LHCN-M2 (cell line): ENCODE results near the gene AEN. TPM values are rescaled to one million over a fixed set of nuclear protein-coding genes. Genes with fewer than 3 reads are reported as not detected.
"Not testable (repeated sequence)": the region's sequence is repeated elsewhere in the genome, so short reads cannot be mapped to it uniquely, and the experiment has no call there.

Experiments
- DNase-seq: peaks from one replicate; pipeline ENCODE4 v3.0.0-alpha.2; 2012; ENCODE audit warnings: low read depth
- total RNA-seq: library from RNA; depleted of rRNA; stranded (reverse); fragments of >200 nt; gene quantifications from 2 replicates; pipeline ENCODE4 v1.2.3, GENCODE V29; 2014

AEN gene
- total RNA-seq, 1 experiment from 2014 or later: 82.2 TPM

DNA sequence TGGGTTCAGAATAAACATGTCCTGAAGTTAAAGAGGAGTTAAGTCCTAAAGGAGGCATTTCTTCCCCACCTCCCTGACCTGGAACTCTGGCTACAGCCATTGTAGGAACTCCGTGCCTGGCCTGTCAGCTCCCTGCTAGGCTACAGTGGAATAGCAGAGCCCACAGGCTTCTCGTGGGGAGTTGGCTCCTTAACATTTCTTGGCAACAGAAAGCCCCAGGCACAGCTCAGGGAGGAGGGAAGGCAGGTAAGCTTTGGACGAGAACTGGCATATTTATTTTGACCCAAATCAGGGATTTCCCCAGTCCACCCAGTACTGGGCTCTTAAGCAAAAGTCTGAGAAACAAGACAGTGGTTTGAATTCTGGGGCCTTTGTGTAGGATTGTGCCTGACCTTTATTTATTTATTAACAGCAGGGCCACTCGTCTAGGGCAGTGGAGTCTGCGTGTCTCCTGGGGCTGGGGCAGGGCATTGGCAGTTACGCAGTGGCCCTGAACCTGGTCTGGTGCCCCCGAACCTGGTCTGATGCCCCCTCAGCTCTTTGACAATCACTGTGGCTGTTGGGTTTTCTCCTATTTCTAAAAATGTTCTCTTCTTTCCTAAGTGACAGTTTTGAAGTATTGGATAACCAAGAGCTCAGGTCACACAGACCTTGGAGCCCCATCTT is 9.8 kb downstream of the AEN start:
- DNase-seq: no peak

DNA sequence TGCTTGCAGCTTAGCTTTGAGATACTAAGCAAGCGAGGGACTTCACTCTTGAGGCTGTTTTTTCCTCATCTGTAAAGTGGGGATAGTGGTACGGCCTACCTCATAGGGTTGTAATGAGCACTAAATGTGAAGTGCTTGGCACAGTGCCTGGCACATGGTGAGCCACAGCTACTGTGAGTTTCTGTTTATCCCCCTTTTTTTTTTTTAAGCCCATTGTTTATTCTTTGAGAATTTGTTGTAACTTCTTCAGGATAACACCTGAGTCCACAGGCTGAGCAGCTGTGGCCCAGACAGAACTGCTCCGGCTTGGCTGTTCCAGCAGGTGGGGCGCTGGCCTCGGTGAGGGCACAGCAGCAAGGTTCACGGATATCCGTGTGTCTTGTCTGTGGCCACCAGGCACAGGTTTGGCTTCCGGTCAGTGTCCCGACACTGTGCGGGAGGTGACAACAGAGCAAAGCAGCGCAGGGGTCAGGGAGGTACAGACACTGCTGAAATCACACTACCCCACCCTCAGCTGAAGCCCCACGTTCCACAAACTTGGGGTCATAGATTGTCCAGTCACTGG is 10.4 kb downstream of the AEN start:
- DNase-seq: no peak

DNA sequence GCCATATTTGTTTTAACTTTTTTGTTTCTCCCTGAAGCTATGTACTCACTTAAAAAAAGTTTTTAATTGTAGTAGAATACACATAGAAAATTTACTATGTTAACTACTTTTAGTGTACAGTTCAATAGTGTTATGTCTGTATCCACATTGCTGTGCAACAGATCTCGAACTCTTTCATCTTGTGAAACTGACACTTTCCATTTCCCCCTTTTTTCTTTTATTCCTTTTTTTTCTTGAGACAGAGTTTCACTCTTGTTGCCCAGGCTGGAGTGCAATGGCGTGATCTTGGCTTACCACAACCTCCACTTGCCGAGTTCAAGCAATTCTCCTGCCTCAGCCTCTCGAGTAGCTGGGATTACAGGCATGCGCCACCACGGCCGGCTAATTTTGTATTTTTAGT is 11.7 kb downstream of the AEN start:
- DNase-seq: not testable (repeated sequence)

DNA sequence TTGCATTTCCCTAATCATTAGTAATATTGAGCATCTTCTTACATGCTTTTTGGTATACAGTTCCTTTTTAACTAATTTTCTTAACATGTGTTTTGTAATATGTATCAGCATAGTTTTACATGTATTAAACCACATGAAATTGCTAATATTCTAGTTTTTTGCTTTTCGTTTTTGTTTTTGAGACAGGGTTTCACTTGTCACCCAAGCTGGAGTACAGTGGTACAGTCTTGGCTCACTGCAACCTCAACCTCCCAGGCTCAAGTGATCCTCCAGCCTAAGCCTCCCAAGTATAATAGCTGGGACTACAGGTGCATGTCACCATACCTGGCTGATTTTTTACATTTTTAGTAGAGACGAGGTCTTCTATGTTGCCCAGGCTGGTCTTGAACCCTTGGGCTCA is 13.3 kb downstream of the AEN start:
- no peak for DNase-seq

DNA sequence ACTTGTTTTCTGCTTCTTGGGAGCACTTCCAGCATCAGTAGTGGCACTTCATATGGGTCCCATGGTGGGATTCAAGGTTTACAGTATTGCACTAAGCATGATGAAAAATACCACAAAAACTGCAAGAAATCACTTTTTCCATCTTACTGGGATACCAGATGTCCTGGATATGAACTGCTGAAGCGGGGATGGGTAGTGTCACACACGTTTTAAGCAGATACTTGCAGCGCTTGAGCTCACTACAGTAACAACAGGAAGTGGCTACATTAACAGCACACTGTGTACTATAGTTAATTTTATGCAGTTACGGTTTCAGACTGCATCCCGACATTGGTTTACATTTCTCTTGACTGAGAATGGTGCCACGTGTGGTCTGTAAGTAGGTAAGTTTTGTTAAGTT is 14.2 kb downstream of the AEN start:
- DNase-seq: no peak

DNA sequence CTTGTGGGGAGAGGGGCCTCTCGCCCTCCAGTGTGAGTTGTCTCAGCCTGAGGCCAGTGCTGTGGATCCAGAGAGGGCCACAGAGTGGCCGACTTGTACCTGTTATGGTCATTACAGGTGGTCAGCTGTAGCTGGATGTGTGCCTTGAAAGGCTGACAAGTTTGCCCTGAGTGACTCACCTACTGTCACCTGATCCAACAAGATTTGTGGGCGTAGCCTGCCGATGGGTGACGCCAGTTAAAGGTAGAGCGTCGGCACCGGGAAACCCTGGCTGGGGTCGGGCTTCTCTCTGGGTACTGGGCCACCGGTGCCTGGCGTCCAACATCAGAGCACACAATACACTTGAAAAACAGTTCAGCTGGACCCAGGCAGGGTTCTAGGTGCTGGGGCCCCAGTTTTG is 14.9 kb downstream of the AEN start:
- no peak for DNase-seq

DNA sequence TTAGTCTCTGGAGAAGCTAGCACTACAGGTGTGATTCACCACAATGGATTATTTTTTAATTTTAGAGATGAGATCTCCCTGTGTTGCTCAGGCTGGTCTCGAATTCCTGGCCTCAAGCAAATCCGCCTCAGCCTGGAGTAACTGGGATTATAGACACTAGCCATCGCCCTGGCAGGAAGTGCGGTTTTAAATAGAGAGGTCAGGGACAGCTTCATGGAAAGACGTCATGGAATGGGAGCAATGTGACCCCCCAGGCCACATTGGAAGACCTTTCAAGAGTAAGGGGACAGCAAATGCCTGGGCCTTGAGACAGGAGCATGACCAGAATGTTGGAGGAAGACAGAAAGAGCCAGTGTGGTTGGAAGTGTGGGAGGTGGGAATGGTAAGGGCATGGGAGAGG is 15.5 kb downstream of the AEN start:
- no peak for DNase-seq

DNA sequence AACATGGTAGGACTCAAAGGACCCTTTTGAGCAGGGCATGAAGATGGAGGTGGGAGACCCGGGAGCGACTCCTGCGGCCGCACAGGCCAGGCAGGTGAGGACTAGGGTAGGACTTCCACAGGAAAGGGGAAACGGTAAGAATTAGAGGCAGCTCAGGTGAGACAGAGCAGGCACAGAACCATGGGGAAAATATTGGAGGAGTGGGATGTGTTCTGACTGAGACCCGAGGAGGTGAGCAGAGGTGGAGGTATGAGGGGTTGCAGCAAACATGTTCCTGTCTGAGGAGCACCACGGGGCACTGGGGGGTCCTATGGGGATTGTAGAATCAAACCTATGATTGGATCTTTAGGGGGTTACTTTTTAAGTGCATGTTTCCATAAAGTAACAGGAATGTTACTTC is 16.3 kb downstream of the AEN start:
- no peak for DNase-seq

DNA sequence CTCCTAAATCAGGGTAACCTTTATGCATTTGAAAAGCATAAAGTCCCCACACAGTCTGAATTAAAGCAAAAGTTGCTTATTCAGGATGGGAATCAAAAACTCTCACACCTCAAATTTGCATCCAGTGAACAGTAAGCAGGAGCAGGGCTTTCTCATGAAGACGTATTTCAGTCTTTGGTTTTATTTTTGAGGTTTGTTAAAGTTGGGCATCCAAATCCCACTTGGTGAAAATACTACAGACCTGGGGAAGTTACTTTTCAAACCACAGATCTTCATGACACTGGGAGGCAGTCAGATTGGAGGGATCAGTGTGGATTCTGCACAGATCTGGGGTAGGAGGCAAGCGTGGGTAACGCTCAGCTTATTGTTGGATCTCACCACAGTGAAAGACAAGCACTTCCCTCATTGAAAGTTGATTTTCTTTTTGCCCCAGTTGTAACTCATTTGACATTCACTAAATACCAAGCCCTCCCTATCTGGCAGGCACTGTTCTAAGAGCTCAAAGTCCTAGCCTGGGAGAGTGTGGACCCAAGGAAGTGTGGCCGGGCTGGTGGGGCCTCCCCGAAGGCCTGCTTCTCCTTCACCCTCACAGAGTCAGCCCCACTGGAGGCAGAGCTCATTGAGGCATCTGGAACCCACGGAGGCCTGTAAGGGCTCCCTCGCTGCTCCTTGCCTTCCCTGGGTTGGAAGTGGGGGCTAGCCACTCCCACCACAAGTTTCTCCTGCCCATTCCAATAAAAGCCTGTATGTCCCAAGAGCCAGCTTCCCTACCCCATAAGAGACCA is 16.9 kb downstream of the AEN start:
- DNase-seq: no peak

DNA sequence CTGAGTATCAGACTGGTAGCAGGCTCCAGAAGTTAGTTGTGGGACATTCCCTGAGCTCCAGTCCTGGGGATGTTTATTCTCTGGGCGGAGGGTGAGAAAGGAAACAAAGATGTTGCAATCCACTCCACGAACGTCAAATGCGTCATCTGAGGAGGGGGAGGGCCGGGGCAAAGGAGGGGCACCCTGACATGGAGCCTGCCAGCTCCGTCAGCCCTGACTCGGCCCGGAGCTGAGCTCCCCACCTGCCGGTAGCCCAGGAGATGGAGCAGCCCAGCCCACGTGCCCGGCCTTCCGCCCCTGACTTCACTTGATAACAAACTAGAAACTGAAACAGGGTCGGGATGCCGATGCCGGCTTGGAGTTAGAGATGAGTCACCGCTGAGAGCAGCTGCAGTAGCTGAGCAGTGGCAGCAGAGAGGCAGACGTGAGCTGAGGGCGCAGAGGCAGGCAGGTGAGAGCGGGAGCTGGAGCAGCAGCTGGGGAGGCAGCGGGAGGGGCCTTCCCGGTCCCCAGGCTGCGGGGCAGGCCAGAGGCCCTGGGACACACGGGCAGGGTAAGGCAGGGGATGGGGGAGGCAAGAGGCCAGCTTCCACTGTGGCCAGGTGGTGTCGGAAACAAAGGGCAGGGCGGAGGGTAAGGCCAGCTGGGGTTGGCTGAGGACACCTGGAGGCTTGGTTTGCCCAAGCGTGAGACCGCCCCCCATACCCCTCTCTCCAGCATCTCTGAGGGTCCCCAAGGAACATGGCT is 17.7 kb downstream of the AEN start, which contains the start of gene ISG20:
Gene ISG20, plus strand, starts transcription at position 391 of the 747 bp plus-strand sequence. Its CDS starts 351 bp downstream, at position 742.
- peak; percentile 97 for DNase-seq

DNA sequence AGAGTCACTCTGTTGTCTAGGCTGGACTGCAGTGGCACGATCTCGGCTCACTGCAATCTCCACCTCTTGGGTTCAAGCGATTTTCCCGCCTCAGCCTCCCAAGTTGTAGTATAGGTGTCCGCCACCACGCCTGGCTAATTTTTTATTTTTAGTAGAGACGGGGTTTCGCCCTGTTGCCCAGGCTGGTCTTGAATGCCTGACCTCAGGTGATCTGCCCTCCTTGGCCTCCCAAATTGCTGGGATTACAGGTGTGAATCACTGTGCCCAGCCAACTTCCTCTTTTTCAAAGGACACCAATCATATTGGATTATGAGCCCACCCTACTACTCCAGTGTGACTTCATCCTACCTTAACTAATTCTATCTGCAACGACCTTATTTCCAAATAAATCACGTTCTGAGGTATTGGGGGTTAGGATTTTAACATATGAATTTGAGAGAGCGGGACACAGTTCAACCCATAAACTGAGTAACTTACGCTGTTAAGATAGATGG is 20.9 kb downstream of the AEN start:
- no peak for DNase-seq

DNA sequence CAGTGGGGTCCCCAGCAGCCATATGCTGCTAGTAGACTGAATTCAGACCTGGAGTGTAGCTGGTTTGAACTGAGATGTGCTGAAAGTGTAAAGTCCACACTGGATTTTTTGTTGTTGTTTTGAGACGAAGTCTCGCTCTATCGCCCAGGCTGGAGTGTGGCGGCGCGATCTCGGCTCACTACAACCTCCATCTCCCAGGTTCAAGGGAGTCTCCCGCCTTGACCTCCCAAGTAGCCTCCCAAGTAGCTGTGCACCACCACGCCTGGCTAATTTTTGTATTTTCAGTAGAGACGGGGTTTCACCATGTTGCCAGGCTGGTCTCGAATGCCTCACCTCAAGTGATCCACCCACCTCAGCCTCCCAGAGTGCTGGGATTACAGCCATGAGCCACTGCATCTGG is 21.4 kb downstream of the AEN start:
- DNase-seq: not testable (repeated sequence)

DNA sequence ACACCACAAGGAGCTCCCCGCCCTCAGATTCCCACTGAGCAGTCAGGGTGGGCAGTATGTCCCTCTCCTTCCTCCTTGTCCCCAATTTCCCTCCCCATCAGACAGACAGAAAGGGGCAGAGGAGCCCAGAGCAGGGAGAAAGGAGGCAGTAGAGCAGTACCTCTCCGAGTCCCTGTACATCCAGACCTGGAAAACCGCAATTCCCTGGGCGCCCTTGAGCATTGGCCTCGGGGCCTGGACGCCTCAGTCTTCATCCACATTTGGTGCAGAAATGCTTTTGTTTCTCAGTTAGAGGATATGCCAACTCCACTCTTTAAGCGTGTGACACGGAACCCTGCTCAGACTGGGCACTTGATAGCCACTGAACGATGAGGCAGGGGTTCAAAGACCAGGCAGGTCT is 23.6 kb downstream of the AEN start:
- DNase-seq: no peak

DNA sequence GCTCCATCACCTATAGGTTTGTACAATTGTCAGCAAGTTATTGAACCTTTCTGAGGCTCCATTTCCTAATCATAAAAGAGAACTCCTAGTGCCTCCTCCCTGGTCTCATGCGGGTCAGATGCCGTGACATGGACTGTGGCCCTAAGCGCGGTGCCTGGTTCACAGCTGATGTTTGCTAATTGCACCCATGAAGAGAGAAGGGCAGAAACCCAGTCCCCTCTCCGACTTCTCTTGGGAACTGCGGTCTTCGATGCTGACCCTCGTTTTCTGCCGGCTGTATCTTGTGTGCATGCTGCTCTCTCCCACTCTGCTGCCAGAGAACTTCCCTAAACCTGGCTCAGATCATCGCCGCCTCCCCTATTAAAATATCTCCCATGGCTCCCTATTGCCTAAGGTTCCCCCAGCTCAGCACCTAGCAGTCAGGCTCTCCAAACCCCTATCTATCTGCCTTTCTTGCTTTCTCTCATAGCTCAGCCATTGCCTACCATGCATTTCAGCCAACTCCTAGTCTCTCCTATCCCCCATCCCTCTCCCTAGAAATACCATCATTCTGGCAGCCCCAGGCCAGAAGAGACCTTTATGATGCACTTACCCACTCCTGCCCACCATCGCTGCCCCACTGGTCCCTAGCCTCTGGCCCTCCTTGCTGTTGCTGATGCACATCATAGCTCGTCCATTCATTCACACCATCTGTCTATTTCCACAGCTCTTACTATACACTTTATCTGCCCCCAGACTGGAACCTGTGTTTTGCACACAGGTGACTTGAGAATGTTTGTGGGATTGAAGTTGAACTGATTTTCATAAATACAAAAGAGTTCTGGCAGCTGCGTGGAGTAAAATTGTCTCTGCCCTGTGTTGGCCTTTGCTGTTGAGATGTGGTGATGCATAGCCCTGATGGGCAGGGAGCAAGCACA is 24.3 kb downstream of the AEN start:
- no peak for DNase-seq

DNA sequence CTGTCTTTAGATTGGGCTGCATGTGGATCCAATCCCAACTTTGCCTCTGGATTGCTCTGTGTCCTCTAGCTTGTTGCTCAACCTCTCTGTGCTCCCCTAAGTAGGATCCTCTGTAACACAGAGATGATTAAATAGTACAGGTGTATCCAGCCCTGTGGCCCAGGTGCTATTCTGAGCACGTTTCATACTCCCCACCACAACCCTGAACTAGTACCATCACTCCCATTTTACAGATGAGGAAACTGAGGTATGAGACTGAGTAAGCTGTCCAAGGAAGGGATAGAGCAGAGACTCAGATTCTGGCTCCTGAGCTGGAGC is 24.9 kb downstream of the AEN start:
- DNase-seq: no peak

DNA sequence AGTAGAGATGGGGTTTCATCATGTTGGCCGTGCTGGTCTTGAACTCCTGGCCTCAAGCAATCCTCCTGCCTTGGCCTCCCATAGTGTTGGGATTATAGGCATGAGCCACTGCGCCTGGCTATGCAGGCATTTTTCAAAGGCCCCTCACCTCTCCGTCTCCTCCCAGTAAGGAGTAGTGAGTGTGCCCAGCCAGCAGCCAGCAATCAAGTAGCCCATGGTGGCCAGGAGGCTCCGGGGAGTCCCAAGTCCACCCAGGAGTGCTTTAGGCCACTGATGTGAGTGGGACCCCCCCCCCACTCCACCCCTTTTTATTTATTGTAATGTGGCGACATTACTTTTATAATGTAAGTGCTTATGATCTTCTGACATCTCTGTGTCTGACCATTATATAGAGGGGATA is 25.8 kb downstream of the AEN start:
- DNase-seq: no peak

DNA sequence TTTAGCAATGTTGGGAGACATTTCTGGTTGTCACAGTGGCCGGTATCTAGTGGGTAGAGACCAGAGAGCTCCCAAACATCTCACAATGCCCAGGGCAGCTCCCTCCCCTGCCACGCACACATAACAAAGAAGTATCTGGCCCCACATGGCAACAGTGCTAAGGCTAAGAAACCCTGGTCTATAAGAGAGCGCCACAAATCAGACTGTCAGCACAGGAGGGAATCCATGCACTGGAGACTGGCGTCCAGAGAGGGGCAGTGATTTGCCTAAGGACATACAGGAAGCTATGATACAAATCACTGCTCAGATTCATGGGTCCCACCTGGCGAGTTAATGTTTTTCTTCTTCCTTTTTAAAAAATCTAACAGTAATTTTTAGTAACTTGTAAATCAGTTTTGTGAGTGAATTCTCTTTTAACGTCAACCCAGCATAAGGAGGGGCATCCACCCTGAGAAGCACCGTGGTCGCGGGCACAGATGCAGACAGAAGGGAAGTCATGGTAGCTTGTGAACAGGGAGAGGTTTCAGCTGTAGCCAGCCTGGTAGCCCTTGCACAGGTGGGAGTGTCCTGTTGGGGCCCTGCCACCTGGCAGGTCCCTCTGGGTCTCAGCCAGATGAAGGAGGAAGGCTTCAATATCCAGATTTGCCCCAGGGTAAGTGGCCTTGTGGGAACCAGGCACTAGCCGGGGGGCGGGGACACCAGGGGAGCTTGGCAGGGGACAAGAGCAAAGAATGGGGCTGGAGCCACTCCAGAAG is 26.4 kb downstream of the AEN start:
- DNase-seq: no peak

DNA sequence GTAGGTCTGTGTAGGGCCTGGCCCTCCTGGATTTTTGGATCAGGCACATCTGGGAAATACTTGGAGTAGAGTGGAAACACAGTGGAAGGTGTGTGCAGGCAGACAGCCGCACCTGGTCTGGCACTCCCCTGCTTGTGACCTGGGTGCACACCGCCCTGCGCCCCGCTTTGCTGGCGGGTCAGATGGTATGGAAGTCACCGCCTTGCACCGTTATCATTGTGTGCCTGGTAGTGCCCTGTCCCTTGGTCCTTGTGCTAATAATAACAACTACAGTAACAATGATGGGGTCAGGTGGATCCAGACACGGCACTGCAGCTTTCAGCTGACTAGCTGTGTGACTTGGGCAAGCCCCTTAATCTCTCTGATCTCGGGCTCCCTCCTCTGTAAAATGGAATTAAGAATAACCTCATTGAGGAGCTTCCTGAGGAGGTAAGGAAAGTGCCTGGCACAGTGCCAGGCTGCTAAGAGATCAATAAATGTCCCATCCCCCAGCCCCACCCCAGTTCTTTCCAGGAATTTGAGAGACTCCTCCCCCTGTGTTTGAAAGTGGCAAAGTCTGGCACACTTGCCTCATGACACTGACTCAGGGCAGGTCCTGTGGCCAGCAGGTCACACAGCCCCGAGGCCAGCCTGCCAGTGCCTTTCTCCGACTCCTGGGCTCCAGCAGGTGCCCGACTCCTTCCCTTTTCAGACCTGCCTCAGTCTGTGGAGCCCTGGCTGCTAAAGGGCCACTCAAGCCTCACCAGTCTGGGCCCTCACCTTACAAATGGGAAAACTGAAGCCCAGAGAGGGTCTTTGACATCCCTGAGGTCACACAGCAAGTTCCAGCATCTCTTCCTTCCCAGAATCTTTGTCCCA is 27.4 kb downstream of the AEN start:
- no peak for DNase-seq

DNA sequence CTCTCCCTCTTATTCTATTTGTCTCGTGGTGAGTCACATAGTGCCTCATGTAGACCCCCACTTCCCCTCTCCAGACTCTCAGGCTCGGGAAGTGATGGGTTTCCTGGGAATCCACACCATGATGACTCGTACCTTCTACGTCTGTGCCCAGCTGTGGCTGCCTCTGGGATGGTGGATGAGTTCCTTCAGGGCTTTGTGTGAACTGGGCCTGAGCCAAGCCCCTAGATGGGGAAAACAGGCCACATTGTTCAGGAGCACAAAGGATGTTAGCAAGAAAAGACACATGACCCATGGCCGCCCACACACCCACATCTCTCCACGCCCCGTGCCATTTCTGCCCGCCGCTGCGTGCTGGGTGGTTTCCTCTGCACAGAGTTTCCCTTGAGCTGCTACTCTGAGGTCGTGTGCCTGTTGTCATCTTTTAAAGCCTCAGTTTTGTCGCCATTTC is 28.2 kb downstream of the AEN start:
- DNase-seq: peak; percentile 83
